Neuronal stem cell (in vitro differentiated cells): Measurements from ENCODE around the gene CAMSAP2.

ENCODE experiments used
- DNase-seq: peaks from one replicate; pipeline ENCODE4 v3.0.0-alpha.2; 2013; ENCODE audit warnings: low spot score
- H2AFZ ChIP-seq: one replicate; pipeline ENCODE4 v1.6.1; 2013; ENCODE audit warnings: mild to moderate bottlenecking, low read length, inconsistent platforms
- H2AK5ac ChIP-seq: 2 replicates; pipeline ENCODE4 v1.6.1; 2013; ENCODE audit warnings: low read depth, mild to moderate bottlenecking, inconsistent platforms, low read length, moderate library complexity, mixed read lengths
- H2BK120ac ChIP-seq: 2 replicates; pipeline ENCODE4 v1.6.1; 2013; ENCODE audit warnings: low read depth, mild to moderate bottlenecking, inconsistent platforms, low read length, moderate library complexity, mixed read lengths
- H2BK12ac ChIP-seq: one replicate; pipeline ENCODE4 v1.6.1; 2013; ENCODE audit warnings: low read length, inconsistent platforms
- H2BK15ac ChIP-seq: 2 replicates; pipeline ENCODE4 v1.6.1; 2013; ENCODE audit warnings: mild to moderate bottlenecking, low read length, inconsistent platforms, mixed read lengths
- H2BK5ac ChIP-seq: one replicate; pipeline ENCODE4 v1.6.1; 2013; ENCODE audit warnings: inconsistent platforms, mild to moderate bottlenecking, low read length, moderate library complexity
- H3K14ac ChIP-seq: one replicate; pipeline ENCODE4 v1.6.1; 2013; ENCODE audit warnings: low read length, inconsistent platforms
- H3K18ac ChIP-seq: 2 replicates; pipeline ENCODE4 v1.6.1; 2013; ENCODE audit warnings: low read length, inconsistent platforms
- H3K23ac ChIP-seq: 2 replicates; pipeline ENCODE4 v1.6.1; 2013; ENCODE audit warnings: low read depth, mild to moderate bottlenecking, mixed read lengths, low read length, inconsistent platforms; ENCODE audit not compliant: poor library complexity
- H3K27ac ChIP-seq: replicated peaks from 3 replicates; pipeline ENCODE4 v1.5.1; 2013; ENCODE audit warnings: low read length, inconsistent platforms
- H3K27me3 ChIP-seq, 3 experiments: 2 replicates each; pipeline ENCODE4 v1.6.1; 2013; ENCODE audit warnings: low read length in 3 of 3, mild to moderate bottlenecking in 2 of 3, inconsistent platforms in 1 of 3, low read depth in 1 of 3, mixed read lengths in 1 of 3, moderate library complexity in 1 of 3; ENCODE audit not compliant: control insufficient read depth in 3 of 3, insufficient read depth in 3 of 3
- H3K36me3 ChIP-seq, 2 donors: replicated peaks in 1 of 2; 2 replicates each; pipeline ENCODE4 v1.6.1; 2013; ENCODE audit warnings: low read length in 2 of 2; ENCODE audit not compliant: control insufficient read depth in 2 of 2, insufficient read depth in 2 of 2
- H3K4ac ChIP-seq: 2 replicates; pipeline ENCODE4 v1.6.1; 2013; ENCODE audit warnings: inconsistent platforms, mild to moderate bottlenecking, low read length, moderate library complexity
- H3K4me1 ChIP-seq, 2 donors: 1 replicate in 1 of 2; 2 replicates in 1 of 2; pipeline ENCODE4 v1.6.1; 2013; ENCODE audit warnings: low read length in 2 of 2, low read depth in 1 of 2; ENCODE audit not compliant: control insufficient read depth in 2 of 2, insufficient read depth in 1 of 2
- H3K4me2 ChIP-seq: one replicate; pipeline ENCODE4 v1.6.1; 2013; ENCODE audit warnings: mild to moderate bottlenecking, low read length, inconsistent platforms; ENCODE audit not compliant: insufficient read depth, poor library complexity, severe bottlenecking
- H3K4me3 ChIP-seq, 2 donors: 2 replicates each; pipeline ENCODE4 v1.5.1; 2013; ENCODE audit warnings: low read length in 2 of 2, mild to moderate bottlenecking in 2 of 2, inconsistent platforms in 1 of 2, moderate library complexity in 1 of 2
- H3K79me1 ChIP-seq: one replicate; pipeline ENCODE4 v1.6.1; 2013; ENCODE audit warnings: low read depth, mild to moderate bottlenecking, inconsistent platforms, low read length, moderate library complexity
- H3K9ac ChIP-seq: one replicate; pipeline ENCODE4 v1.6.1; 2013; ENCODE audit warnings: mild to moderate bottlenecking, low read depth, low read length, inconsistent platforms; ENCODE audit not compliant: poor library complexity
- H3K9me3 ChIP-seq, 2 donors: replicated peaks in 1 of 2; 2 replicates each; pipeline versions ENCODE3 to v1.6.1; 2013; ENCODE audit warnings: low read length in 2 of 2, mild to moderate bottlenecking in 2 of 2, inconsistent platforms in 1 of 2, low read depth in 1 of 2, mixed read lengths in 1 of 2, moderate library complexity in 1 of 2; ENCODE audit not compliant: control insufficient read depth in 2 of 2, insufficient read depth in 1 of 2
- H4K8ac ChIP-seq: one replicate; pipeline ENCODE4 v1.6.1; 2013; ENCODE audit warnings: low read depth, mild to moderate bottlenecking, inconsistent platforms, low read length, moderate library complexity
- H4K91ac ChIP-seq: one replicate; pipeline ENCODE4 v1.6.1; 2013; ENCODE audit warnings: low read length, low read depth, mild to moderate bottlenecking, inconsistent platforms; ENCODE audit not compliant: poor library complexity
- WGBS, 2 donors: extraction: QIAGEN DNeasy Blood & Tissue Kit; methylation state at CpG; one replicate each; pipeline ENCODE4 v1.1.7; 2013; ENCODE audit warnings: missing lambda C conversion rate in 2 of 2, mixed read lengths in 1 of 2; ENCODE audit not compliant: insufficient read length in 2 of 2, insufficient replicate concordance in 1 of 2; ENCODE audit errors: extremely low coverage in 2 of 2; 5-methylcytosine and 5-hydroxymethylcytosine counted together

Gene CAMSAP2

DNA sequence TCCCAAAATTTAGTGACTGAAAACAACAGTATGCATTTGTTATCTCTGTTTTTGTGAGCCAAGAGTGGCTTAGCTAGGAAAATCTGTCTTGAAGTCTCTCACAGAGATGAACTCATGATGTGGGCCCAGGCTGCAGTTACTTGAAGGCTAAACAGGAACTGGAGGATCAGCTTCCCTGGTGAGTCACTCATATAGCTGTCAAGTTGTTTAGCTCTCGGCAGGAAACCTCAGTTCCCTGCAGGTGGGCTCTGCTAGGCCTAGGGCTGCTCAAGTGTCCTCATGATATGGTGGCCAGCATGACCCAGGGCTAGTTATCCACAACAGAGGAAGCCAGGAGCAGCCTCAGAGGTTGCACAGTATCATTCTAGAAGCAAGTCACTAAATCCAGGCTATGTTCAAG is 38.8 kb upstream of the CAMSAP2 start:
- Histone ChIP-seq H3K18ac (no peak overlapping the region), H4K91ac (no peak overlapping the region), H3K27me3 (no peaks in the 10 kb centered on the region), H3K4me2 (no peak overlapping the region), H3K4me1 (no peaks in the 10 kb centered on the region), H4K8ac (no peak overlapping the region), H3K9ac (no peak overlapping the region), H2BK15ac (no peak overlapping the region), H2AFZ (peak overlapping the region; percentile 52), H2AK5ac (no peak overlapping the region), H2BK5ac (no peak overlapping the region), H2BK120ac (no peak overlapping the region), H3K36me3 (no peaks in the 10 kb centered on the region), H3K27ac (no peak overlapping the region), H2BK12ac (no peak overlapping the region), H3K79me1 (no peaks in the 10 kb centered on the region), H3K4ac (no peak overlapping the region), H3K9me3 (no peaks in the 10 kb centered on the region), H3K4me3 (no peak overlapping the region), H3K14ac (no peak overlapping the region), H3K23ac (no peak overlapping the region)
- no CpG with 5 or more reads among the region's 1 CpG for whole genome bisulfite sequencing, 2 donors
- no peak for DNase-seq

DNA sequence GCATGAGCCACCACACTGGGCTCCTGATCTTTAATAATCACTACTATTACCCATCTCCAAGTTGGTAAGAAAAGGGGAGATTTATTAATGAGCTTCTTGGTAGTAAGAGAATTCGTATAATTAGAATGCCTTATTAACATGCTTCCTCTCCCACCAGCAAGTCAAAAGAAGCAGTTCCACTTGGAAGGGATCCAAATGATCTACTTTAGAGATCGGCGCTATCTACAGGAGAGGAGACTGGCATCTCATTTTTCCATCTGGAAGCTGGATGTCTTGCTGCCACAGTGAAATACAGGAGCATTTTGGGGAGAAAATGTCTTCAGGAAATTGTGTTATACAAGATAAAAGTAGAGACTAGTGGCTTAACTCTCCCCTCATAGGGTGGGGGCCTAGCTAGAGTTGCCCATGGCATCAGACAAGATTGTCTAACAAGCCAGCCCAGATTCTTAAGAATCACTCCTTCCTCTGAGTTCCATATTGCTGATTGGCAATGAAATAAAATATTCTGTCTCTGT is 33.6 kb upstream of the CAMSAP2 start:
- Histone ChIP-seq H3K4ac (no peak overlapping the region), H3K14ac (no peak overlapping the region), H2BK120ac (no peak overlapping the region), H2AFZ (no peak overlapping the region), H3K23ac (no peak overlapping the region), H2AK5ac (no peak overlapping the region), H3K18ac (no peak overlapping the region), H4K8ac (no peak overlapping the region), H4K91ac (no peak overlapping the region), H3K4me2 (no peak overlapping the region), H3K9ac (no peak overlapping the region), H3K4me3 (no peak overlapping the region), H3K79me1 (no peaks in the 10 kb centered on the region), H3K4me1 (no peaks in the 10 kb centered on the region), H3K36me3 (no peaks in the 10 kb centered on the region), H3K27me3 (peaks cover 0 to 10% (median 0%) of the 10 kb centered on the region in 3 experiments), H3K9me3 (no peaks in the 10 kb centered on the region), H2BK12ac (no peak overlapping the region), H3K27ac (no peak overlapping the region), H2BK15ac (no peak overlapping the region), H2BK5ac (no peak overlapping the region)
- WGBS, 2 donors = no CpG with 5 or more reads among the region's 3 CpGs
- no peak for DNase-seq

DNA sequence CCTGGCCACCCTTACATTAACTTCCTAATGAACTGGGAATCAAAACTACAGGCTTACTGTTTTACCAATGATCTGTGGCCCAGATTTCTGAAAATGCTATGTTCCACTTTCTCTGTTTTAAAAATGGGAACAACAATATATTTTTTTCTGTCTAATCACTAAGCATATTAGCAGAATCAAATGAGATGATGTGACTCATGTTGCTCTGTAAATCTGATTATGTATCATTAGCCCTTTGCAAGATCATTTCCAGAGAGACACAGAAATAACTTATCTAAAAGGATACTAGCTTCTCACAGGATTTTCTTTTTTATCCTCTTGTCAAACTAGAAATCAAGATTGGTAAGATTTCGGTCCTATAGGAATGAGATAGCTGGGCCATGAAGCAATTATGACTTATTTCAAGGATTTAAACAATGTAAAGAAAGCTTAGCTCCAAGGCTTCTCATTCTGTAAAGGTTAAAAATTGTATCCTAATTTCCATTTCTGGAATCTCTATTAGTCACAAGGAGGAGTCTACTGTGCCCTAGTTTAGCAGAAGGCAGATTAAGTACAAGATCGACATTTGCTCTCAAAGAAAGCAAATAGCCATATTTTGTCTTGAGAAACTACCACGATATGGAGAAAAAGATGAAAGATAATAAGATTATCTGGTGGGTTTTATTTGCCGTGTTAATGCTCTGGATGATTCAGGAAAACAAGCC is 32.4 kb upstream of the CAMSAP2 start:
- Histone ChIP-seq H3K18ac (no peak overlapping the region), H3K4me2 (no peak overlapping the region), H3K79me1 (no peaks in the 10 kb centered on the region), H2AFZ (no peak overlapping the region), H2BK15ac (no peak overlapping the region), H3K4ac (no peak overlapping the region), H3K9me3 (no peaks in the 10 kb centered on the region), H3K4me1 (peaks cover 0 to 5% of the 10 kb centered on the region in 2 donors), H2BK12ac (no peak overlapping the region), H3K9ac (no peak overlapping the region), H4K8ac (no peak overlapping the region), H3K4me3 (no peak overlapping the region), H4K91ac (no peak overlapping the region), H2BK120ac (no peak overlapping the region), H3K27ac (no peak overlapping the region), H2AK5ac (no peak overlapping the region), H3K14ac (no peak overlapping the region), H3K36me3 (no peaks in the 10 kb centered on the region), H3K27me3 (peaks cover 0 to 10% (median 0%) of the 10 kb centered on the region in 3 experiments), H2BK5ac (no peak overlapping the region), H3K23ac (no peak overlapping the region)
- DNase-seq = no peak
- no CpG with 5 or more reads among the region's 4 CpGs for WGBS, 2 donors

DNA sequence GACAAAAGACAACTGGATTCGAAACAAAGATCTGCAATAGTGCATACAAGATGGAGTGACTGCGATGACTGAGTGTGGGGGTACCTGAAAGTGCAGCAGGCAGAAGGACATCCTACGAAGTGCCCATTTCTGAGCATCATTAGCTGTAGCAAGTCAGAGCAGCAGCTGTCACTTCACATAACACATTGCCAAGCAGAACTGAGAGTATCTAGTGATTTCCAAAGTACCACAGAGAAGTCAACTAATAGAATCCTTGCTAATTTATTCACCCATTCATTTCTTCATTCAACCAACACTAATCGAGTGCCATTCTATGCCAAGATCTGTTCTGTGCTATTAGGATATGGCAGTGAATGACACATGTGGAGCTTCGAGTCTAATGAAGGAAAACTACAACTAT is 31.6 kb upstream of the CAMSAP2 start:
- Histone ChIP-seq H3K36me3 (no peaks in the 10 kb centered on the region), H2BK5ac (no peak overlapping the region), H3K14ac (no peak overlapping the region), H4K8ac (no peak overlapping the region), H4K91ac (no peak overlapping the region), H3K4me3 (no peak overlapping the region), H3K9ac (no peak overlapping the region), H3K18ac (no peak overlapping the region), H3K4ac (no peak overlapping the region), H3K27ac (no peak overlapping the region), H3K79me1 (no peaks in the 10 kb centered on the region), H2BK15ac (no peak overlapping the region), H2BK12ac (no peak overlapping the region), H3K23ac (no peak overlapping the region), H3K4me2 (no peak overlapping the region), H2BK120ac (no peak overlapping the region), H3K27me3 (peaks cover 0 to 10% (median 0%) of the 10 kb centered on the region in 3 experiments), H2AK5ac (no peak overlapping the region), H3K4me1 (peaks cover 0 to 5% of the 10 kb centered on the region in 2 donors), H3K9me3 (no peaks in the 10 kb centered on the region), H2AFZ (no peak overlapping the region)
- no peak for DNase-seq
- no CpG with 5 or more reads among the region's 5 CpGs for WGBS, 2 donors
